Measurements from ENCODE around the gene LIX1L.
A peak's percentile ranks its signal among the peaks of the same experiment; 100 is the strongest.

Gene LIX1L

GRCh38 chr1:145983960-145984830 lies 26.4 kb upstream of the LIX1L start:
- H3K4me3 ChIP-seq (ENCODE audit: low read length) = no peak overlapping the region
- WGBS = 97% methylated on average over 11 of the region's 12 CpGs
- H3K27me3 ChIP-seq (ENCODE audit: insufficient read depth, low read length) = no peaks in the 10 kb centered on the region
- H3K4me1 ChIP-seq (ENCODE audit: insufficient read depth, low read length) = peaks cover 25% of the 10 kb centered on the region
- no peak overlapping the region for H3K9ac ChIP-seq (ENCODE audit: low read depth, low read length)
- no peaks in the 10 kb centered on the region for H3K9me3 ChIP-seq (ENCODE audit: insufficient read depth, low read depth, low read length)
- H3K27ac ChIP-seq (ENCODE audit: low read depth, low read length) = no peak overlapping the region
- H3K36me3 ChIP-seq (ENCODE audit: insufficient read depth, low read length) = no peaks in the 10 kb centered on the region

GRCh38 chr1:145983206-145983675 lies 25.4 kb upstream of the LIX1L start:
- Histone ChIP-seq H3K36me3 (ENCODE audit: insufficient read depth, low read length) (no peaks in the 10 kb centered on the region), H3K27ac (ENCODE audit: low read depth, low read length) (no peak overlapping the region), H3K9ac (ENCODE audit: low read depth, low read length) (no peak overlapping the region), H3K4me3 (ENCODE audit: low read length) (no peak overlapping the region), H3K4me1 (ENCODE audit: insufficient read depth, low read length) (peaks cover 35% of the 10 kb centered on the region), H3K27me3 (ENCODE audit: insufficient read depth, low read length) (no peaks in the 10 kb centered on the region), H3K9me3 (ENCODE audit: insufficient read depth, low read depth, low read length) (no peaks in the 10 kb centered on the region)
- WGBS = 96% methylated on average over 1 of the region's 1 CpG

- H3K36me3 ChIP-seq (ENCODE audit: insufficient read depth, low read length) = no peaks in the 10 kb centered on the region
- H3K9me3 ChIP-seq (ENCODE audit: insufficient read depth, low read depth, low read length) = no peaks in the 10 kb centered on the region
- H3K4me1 ChIP-seq (ENCODE audit: insufficient read depth, low read length) = peaks cover 42% of the 10 kb centered on the region
- H3K4me3 ChIP-seq (ENCODE audit: low read length) = no peak overlapping the region
- no peaks in the 10 kb centered on the region for H3K27me3 ChIP-seq (ENCODE audit: insufficient read depth, low read length)
- no peak overlapping the region for H3K9ac ChIP-seq (ENCODE audit: low read depth, low read length)
- no peak overlapping the region for H3K27ac ChIP-seq (ENCODE audit: low read depth, low read length)
- 84% methylated on average over 6 of the region's 6 CpGs for WGBS
Observed at GRCh38 chr1:145982010-145982723, 24.4 kb upstream of the LIX1L start.

- H3K27ac ChIP-seq (ENCODE audit: low read depth, low read length) = no peak overlapping the region
Observed at GRCh38 chr1:145980457-145980994, 22.7 kb upstream of the LIX1L start.

GRCh38 chr1:145979746-145980456 lies 22.1 kb upstream of the LIX1L start:
- Histone ChIP-seq H3K9ac (ENCODE audit: low read depth, low read length) (peak overlapping the region; percentile 7; the same call in 1 of the 2 replicates), H3K27ac (ENCODE audit: low read depth, low read length) (peak overlapping the region; percentile 89), H3K27me3 (ENCODE audit: insufficient read depth, low read length) (no peaks in the 10 kb centered on the region), H3K36me3 (ENCODE audit: insufficient read depth, low read length) (no peaks in the 10 kb centered on the region), H3K9me3 (ENCODE audit: insufficient read depth, low read depth, low read length) (no peaks in the 10 kb centered on the region), H3K4me3 (ENCODE audit: low read length) (peak overlapping the region; percentile 14), H3K4me1 (ENCODE audit: insufficient read depth, low read length) (peaks cover 30% of the 10 kb centered on the region)
- 74% methylated on average over 5 of the region's 7 CpGs for WGBS

More at GRCh38 chr1:145980457-145980994, 22.7 kb upstream of the LIX1L start:
- H3K27me3 ChIP-seq (ENCODE audit: insufficient read depth, low read length) = no peaks in the 10 kb centered on the region
- H3K36me3 ChIP-seq (ENCODE audit: insufficient read depth, low read length) = no peaks in the 10 kb centered on the region
- peaks cover 36% of the 10 kb centered on the region for H3K4me1 ChIP-seq (ENCODE audit: insufficient read depth, low read length)
- H3K9me3 ChIP-seq (ENCODE audit: insufficient read depth, low read depth, low read length) = no peaks in the 10 kb centered on the region
- H3K9ac ChIP-seq (ENCODE audit: low read depth, low read length) = no peak overlapping the region
- WGBS = 97% methylated on average over 1 of the region's 1 CpG
- no peak overlapping the region for H3K4me3 ChIP-seq (ENCODE audit: low read length)

- Histone ChIP-seq H3K4me3 (ENCODE audit: low read length) (peak overlapping the region; percentile 44), H3K9ac (ENCODE audit: low read depth, low read length) (peak overlapping the region; percentile 76), H3K27me3 (ENCODE audit: insufficient read depth, low read length) (no peaks in the 10 kb centered on the region), H3K36me3 (ENCODE audit: insufficient read depth, low read length) (no peaks in the 10 kb centered on the region), H3K4me1 (ENCODE audit: insufficient read depth, low read length) (peaks cover 26% of the 10 kb centered on the region), H3K9me3 (ENCODE audit: insufficient read depth, low read depth, low read length) (no peaks in the 10 kb centered on the region), H3K27ac (ENCODE audit: low read depth, low read length) (peak overlapping the region; percentile 97)
- WGBS = 13% methylated on average over 9 of the region's 9 CpGs
Observed at GRCh38 chr1:145978854-145979745, 21.3 kb upstream of the LIX1L start.

- Histone ChIP-seq H3K27me3 (ENCODE audit: insufficient read depth, low read length) (no peaks in the 10 kb centered on the region), H3K9ac (ENCODE audit: low read depth, low read length) (peak overlapping the region; percentile 76), H3K36me3 (ENCODE audit: insufficient read depth, low read length) (no peaks in the 10 kb centered on the region), H3K4me3 (ENCODE audit: low read length) (peak overlapping the region; percentile 44; the same call in 1 of the 2 replicates), H3K27ac (ENCODE audit: low read depth, low read length) (peak overlapping the region; percentile 97), H3K9me3 (ENCODE audit: insufficient read depth, low read depth, low read length) (no peaks in the 10 kb centered on the region), H3K4me1 (ENCODE audit: insufficient read depth, low read length) (peaks cover 26% of the 10 kb centered on the region)
Observed at GRCh38 chr1:145978471-145978853, 20.6 kb upstream of the LIX1L start.

GRCh38 chr1:145977486-145978470 lies 20.0 kb upstream of the LIX1L start:
- Histone ChIP-seq H3K27ac (ENCODE audit: low read depth, low read length) (peak overlapping the region; percentile 97; the same call in 1 of the 2 replicates), H3K27me3 (ENCODE audit: insufficient read depth, low read length) (no peaks in the 10 kb centered on the region), H3K4me3 (ENCODE audit: low read length) (0 out of 2 replicates have a peak overlapping the region, but pooled peaks have one; percentile 11), H3K4me1 (ENCODE audit: insufficient read depth, low read length) (peaks cover 26% of the 10 kb centered on the region), H3K36me3 (ENCODE audit: insufficient read depth, low read length) (no peaks in the 10 kb centered on the region), H3K9me3 (ENCODE audit: insufficient read depth, low read depth, low read length) (no peaks in the 10 kb centered on the region), H3K9ac (ENCODE audit: low read depth, low read length) (no peak overlapping the region; the same call in 1 of the 2 replicates)
- 31% methylated on average over 7 of the region's 9 CpGs for WGBS

- Histone ChIP-seq H3K27me3 (ENCODE audit: insufficient read depth, low read length) (no peaks in the 10 kb centered on the region), H3K9ac (ENCODE audit: low read depth, low read length) (no peak overlapping the region), H3K4me1 (ENCODE audit: insufficient read depth, low read length) (peaks cover 26% of the 10 kb centered on the region), H3K27ac (ENCODE audit: low read depth, low read length) (no peak overlapping the region), H3K36me3 (ENCODE audit: insufficient read depth, low read length) (no peaks in the 10 kb centered on the region), H3K4me3 (ENCODE audit: low read length) (0 out of 2 replicates have a peak overlapping the region, but pooled peaks have one; percentile 11), H3K9me3 (ENCODE audit: insufficient read depth, low read depth, low read length) (no peaks in the 10 kb centered on the region)
- 61% methylated on average over 5 of the region's 5 CpGs for WGBS
Observed at GRCh38 chr1:145977016-145977415, 19.2 kb upstream of the LIX1L start.
